ENCODE data around the gene MBNL2. TPM values are rescaled to one million over a fixed set of nuclear protein-coding genes. Genes with fewer than 3 reads are reported as not detected.
A peak's percentile ranks its signal among the peaks of the same experiment; 100 is the strongest.

MBNL2 gene
- polyA plus RNA-seq, 4 donors, result 12.1 to 31.2 (median 13.2) TPM

GRCh38 chr13:97254816-97255215, 32.7 kb downstream of the MBNL2 start:
- Histone ChIP-seq H3K36me3 (ENCODE audit: control insufficient read depth in 3 of 3, insufficient read depth in 2 of 3, low read depth in 1 of 3, low read length in 3 of 3) (peaks cover 0 to 13% (median 3%) of the 10 kb centered on the region in 3 donors), H3K4me3 (ENCODE audit: low read depth in 1 of 3, low read length in 3 of 3) (no peak overlapping the region), H3K27me3 (ENCODE audit: control insufficient read depth in 3 of 3, insufficient read depth in 3 of 3, low read length in 3 of 3) (no peaks in the 10 kb centered on the region), H3K4me1 (ENCODE audit: control insufficient read depth in 3 of 3, insufficient read depth in 2 of 3, low read depth in 1 of 3, low read length in 2 of 3) (peaks cover 12 to 27% (median 20%) of the 10 kb centered on the region in 3 donors), H3K27ac (ENCODE audit: low read depth in 1 of 3, low read length in 2 of 3) (no peak overlapping the region), H3K9me3 (ENCODE audit: control insufficient read depth in 2 of 2, insufficient read depth in 1 of 2, low read depth in 1 of 2, low read length in 1 of 2) (no peaks in the 10 kb centered on the region)
- WGBS, 3 donors, result 75 to 93% (median 84%) methylated on average over 2 of the region's 2 CpGs
- DNase-seq, result no peak
- FAIRE-seq, result no peak

- Histone ChIP-seq H3K4me3 (ENCODE audit: low read depth in 1 of 3, low read length in 3 of 3) (no peak overlapping the region), H3K27me3 (ENCODE audit: control insufficient read depth in 3 of 3, insufficient read depth in 3 of 3, low read length in 3 of 3) (no peaks in the 10 kb centered on the region), H3K36me3 (ENCODE audit: control insufficient read depth in 3 of 3, insufficient read depth in 2 of 3, low read depth in 1 of 3, low read length in 3 of 3) (peaks cover 0 to 18% (median 3%) of the 10 kb centered on the region in 3 donors), H3K27ac (ENCODE audit: low read depth in 1 of 3, low read length in 2 of 3) (no peak overlapping the region), H3K9me3 (ENCODE audit: control insufficient read depth in 2 of 2, insufficient read depth in 1 of 2, low read depth in 1 of 2, low read length in 1 of 2) (no peaks in the 10 kb centered on the region), H3K4me1 (ENCODE audit: control insufficient read depth in 3 of 3, insufficient read depth in 2 of 3, low read depth in 1 of 3, low read length in 2 of 3) (peaks cover 14 to 30% (median 26%) of the 10 kb centered on the region in 3 donors)
- 66 to 84% (median 76%) methylated on average over 3 of the region's 3 CpGs for WGBS, 3 donors
- DNase-seq (no peak), FAIRE-seq (no peak)
These were observed 33.4 kb downstream of the MBNL2 start for GRCh38 chr13:97255515-97256021.

GRCh38 chr13:97256343-97256783, 34.2 kb downstream of the MBNL2 start:
- Histone ChIP-seq H3K4me3 (ENCODE audit: low read depth in 1 of 3, low read length in 3 of 3) (no peak overlapping the region), H3K9me3 (ENCODE audit: control insufficient read depth in 2 of 2, insufficient read depth in 1 of 2, low read depth in 1 of 2, low read length in 1 of 2) (no peaks in the 10 kb centered on the region), H3K36me3 (ENCODE audit: control insufficient read depth in 3 of 3, insufficient read depth in 2 of 3, low read depth in 1 of 3, low read length in 3 of 3) (peaks cover 0 to 18% (median 3%) of the 10 kb centered on the region in 3 donors), H3K4me1 (ENCODE audit: control insufficient read depth in 3 of 3, insufficient read depth in 2 of 3, low read depth in 1 of 3, low read length in 2 of 3) (peaks cover 15 to 28% (median 26%) of the 10 kb centered on the region in 3 donors), H3K27ac (ENCODE audit: low read depth in 1 of 3, low read length in 2 of 3) (no peak overlapping the region), H3K27me3 (ENCODE audit: control insufficient read depth in 3 of 3, insufficient read depth in 3 of 3, low read length in 3 of 3) (no peaks in the 10 kb centered on the region)
- FAIRE-seq (no peak), DNase-seq (peak; percentile 68 to 78)
- 23 to 53% (median 41%) methylated on average over 5 of the region's 5 CpGs for WGBS, 3 donors

DNA sequence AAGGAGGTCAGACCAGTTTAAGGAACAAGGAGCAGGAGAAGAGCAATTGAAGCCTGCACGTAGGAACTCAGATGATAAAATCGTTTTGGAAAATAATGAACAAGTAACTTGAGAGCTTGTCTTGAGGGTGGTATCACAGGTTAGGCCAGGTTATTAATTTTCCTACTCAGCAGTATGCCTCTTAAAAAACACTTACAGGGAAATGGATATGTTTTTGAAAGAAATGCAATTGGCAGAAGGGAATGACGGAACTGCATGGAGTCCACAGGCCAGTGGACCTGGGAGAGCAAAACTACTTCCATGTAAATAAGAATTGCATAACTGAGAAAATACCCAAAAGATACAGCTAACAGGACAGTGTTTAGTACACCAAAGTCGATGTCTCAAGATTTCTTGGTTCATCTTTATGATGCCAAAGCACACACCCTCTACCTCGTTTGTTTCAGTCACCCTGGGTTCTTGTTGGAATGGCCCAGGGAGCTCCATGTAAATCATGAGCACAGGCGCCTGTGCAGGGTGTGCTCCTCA, 35.2 kb downstream of the MBNL2 start:
- WGBS, 3 donors, result 81 to 91% (median 82%) methylated on average over 6 of the region's 6 CpGs
- peak overlapping the region in 2 of 3 donors; percentile 31 to 65 for H3K27ac ChIP-seq (ENCODE audit: low read depth in 1 of 3, low read length in 2 of 3)
- H3K9me3 ChIP-seq (ENCODE audit: control insufficient read depth in 2 of 2, insufficient read depth in 1 of 2, low read depth in 1 of 2, low read length in 1 of 2), result no peaks in the 10 kb centered on the region
- no peaks in the 10 kb centered on the region for H3K27me3 ChIP-seq (ENCODE audit: control insufficient read depth in 3 of 3, insufficient read depth in 3 of 3, low read length in 3 of 3)
- H3K4me1 ChIP-seq (ENCODE audit: control insufficient read depth in 3 of 3, insufficient read depth in 2 of 3, low read depth in 1 of 3, low read length in 2 of 3), result peaks cover 15 to 28% (median 26%) of the 10 kb centered on the region in 3 donors
- H3K4me3 ChIP-seq (ENCODE audit: low read depth in 1 of 3, low read length in 3 of 3), result no peak overlapping the region
- no peak for DNase-seq
- H3K36me3 ChIP-seq (ENCODE audit: control insufficient read depth in 3 of 3, insufficient read depth in 2 of 3, low read depth in 1 of 3, low read length in 3 of 3), result peaks cover 0 to 18% (median 3%) of the 10 kb centered on the region in 3 donors
- FAIRE-seq, result no peak

- peaks cover 15 to 30% (median 26%) of the 10 kb centered on the region in 3 donors for H3K4me1 ChIP-seq (ENCODE audit: control insufficient read depth in 3 of 3, insufficient read depth in 2 of 3, low read depth in 1 of 3, low read length in 2 of 3)
- DNase-seq, result peak; percentile 41 to 46
These were observed 36.0 kb downstream of the MBNL2 start for GRCh38 chr13:97257800-97258799.

GRCh38 chr13:97258801-97259200, 36.7 kb downstream of the MBNL2 start:
- no peak overlapping the region for H3K4me3 ChIP-seq (ENCODE audit: low read depth in 1 of 3, low read length in 3 of 3)
- peaks cover 15 to 31% (median 26%) of the 10 kb centered on the region in 3 donors for H3K4me1 ChIP-seq (ENCODE audit: control insufficient read depth in 3 of 3, insufficient read depth in 2 of 3, low read depth in 1 of 3, low read length in 2 of 3)
- H3K27ac ChIP-seq (ENCODE audit: low read depth in 1 of 3, low read length in 2 of 3), result peak overlapping the region in 2 of 3 donors; percentile 31 to 69
- 87 to 93% (median 90%) methylated on average over 2 of the region's 2 CpGs for WGBS, 3 donors
- FAIRE-seq, result no peak
- H3K36me3 ChIP-seq (ENCODE audit: control insufficient read depth in 3 of 3, insufficient read depth in 2 of 3, low read depth in 1 of 3, low read length in 3 of 3), result peaks cover 0 to 20% (median 3%) of the 10 kb centered on the region in 3 donors
- DNase-seq, result no peak
- no peaks in the 10 kb centered on the region for H3K9me3 ChIP-seq (ENCODE audit: control insufficient read depth in 2 of 2, insufficient read depth in 1 of 2, low read depth in 1 of 2, low read length in 1 of 2)
- H3K27me3 ChIP-seq (ENCODE audit: control insufficient read depth in 3 of 3, insufficient read depth in 3 of 3, low read length in 3 of 3), result no peaks in the 10 kb centered on the region

More at GRCh38 chr13:97257800-97258799, 36.0 kb downstream of the MBNL2 start:
- no peak for FAIRE-seq
- 64 to 68% (median 65%) methylated on average over 13 of the region's 13 CpGs for WGBS, 3 donors
- Histone ChIP-seq H3K27me3 (ENCODE audit: control insufficient read depth in 3 of 3, insufficient read depth in 3 of 3, low read length in 3 of 3) (no peaks in the 10 kb centered on the region), H3K4me3 (ENCODE audit: low read depth in 1 of 3, low read length in 3 of 3) (no peak overlapping the region), H3K36me3 (ENCODE audit: control insufficient read depth in 3 of 3, insufficient read depth in 2 of 3, low read depth in 1 of 3, low read length in 3 of 3) (peaks cover 0 to 18% (median 3%) of the 10 kb centered on the region in 3 donors), H3K9me3 (ENCODE audit: control insufficient read depth in 2 of 2, insufficient read depth in 1 of 2, low read depth in 1 of 2, low read length in 1 of 2) (no peaks in the 10 kb centered on the region), H3K27ac (ENCODE audit: low read depth in 1 of 3, low read length in 2 of 3) (peak overlapping the region; percentile 31 to 69 (median 52))

DNA sequence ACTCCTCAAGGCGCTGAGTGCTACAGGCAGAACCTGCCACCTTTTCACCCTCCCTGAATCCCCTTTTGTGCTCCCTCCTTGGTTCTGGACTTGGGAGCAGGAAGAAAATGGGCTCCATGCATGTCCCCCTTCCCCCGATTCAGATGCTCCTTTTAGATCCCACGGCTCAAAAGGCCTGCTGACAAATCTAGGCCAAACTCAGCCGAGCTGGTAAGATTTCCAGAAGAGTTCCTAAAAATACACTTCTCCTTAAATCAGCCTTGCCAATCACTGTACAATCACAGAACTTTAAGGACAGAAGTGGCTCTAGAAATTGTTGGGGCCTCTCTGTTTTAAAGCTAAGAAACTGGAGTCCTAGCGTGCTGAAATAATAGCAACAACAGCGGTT, 37.3 kb downstream of the MBNL2 start:
- H3K4me3 ChIP-seq (ENCODE audit: low read depth in 1 of 3, low read length in 3 of 3), result no peak overlapping the region
- no peak for FAIRE-seq
- 92 to 96% (median 93%) methylated on average over 6 of the region's 6 CpGs for WGBS, 3 donors
- no peak for DNase-seq
- H3K36me3 ChIP-seq (ENCODE audit: control insufficient read depth in 3 of 3, insufficient read depth in 2 of 3, low read depth in 1 of 3, low read length in 3 of 3), result peaks cover 0 to 18% (median 3%) of the 10 kb centered on the region in 3 donors
- peak overlapping the region in 2 of 3 donors; percentile 6 to 7 for H3K27ac ChIP-seq (ENCODE audit: low read depth in 1 of 3, low read length in 2 of 3)
- no peaks in the 10 kb centered on the region for H3K27me3 ChIP-seq (ENCODE audit: control insufficient read depth in 3 of 3, insufficient read depth in 3 of 3, low read length in 3 of 3)
- H3K9me3 ChIP-seq (ENCODE audit: control insufficient read depth in 2 of 2, insufficient read depth in 1 of 2, low read depth in 1 of 2, low read length in 1 of 2), result no peaks in the 10 kb centered on the region
- peaks cover 15 to 31% (median 26%) of the 10 kb centered on the region in 3 donors for H3K4me1 ChIP-seq (ENCODE audit: control insufficient read depth in 3 of 3, insufficient read depth in 2 of 3, low read depth in 1 of 3, low read length in 2 of 3)
